GM18508 (cell line): ENCODE measurements around the gene WDR48.

ENCODE experiments used
- ATAC-seq: cut with Tn5 transposase; IDR thresholded peaks from one replicate; pipeline ENCODE4 v1.9.1; 2021; ENCODE audit warnings: moderate number of reproducible peaks; ENCODE audit not compliant: insufficient read depth, unreplicated experiment

The WDR48 gene

DNA sequence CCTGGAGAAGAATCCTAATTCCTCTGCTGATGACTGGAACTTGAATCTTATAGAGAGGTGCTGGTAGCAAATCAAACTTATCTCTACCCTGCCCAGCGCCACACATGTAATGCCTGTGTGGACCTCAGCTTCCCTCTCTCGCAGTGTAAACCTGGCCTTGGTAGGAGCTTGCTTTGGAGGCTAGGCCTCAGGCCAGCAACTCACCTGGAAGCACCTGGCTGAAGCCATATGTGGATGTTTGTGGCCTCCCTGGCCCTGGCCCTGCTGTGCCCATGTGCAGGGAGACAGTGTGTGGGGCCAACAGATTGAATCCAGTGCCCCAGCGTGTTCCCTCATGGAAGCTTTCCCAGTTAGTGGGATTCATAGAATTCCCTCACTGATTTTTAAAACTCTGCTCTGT, 64.1 kb downstream of the WDR48 start:
- ATAC-seq = no peak

DNA sequence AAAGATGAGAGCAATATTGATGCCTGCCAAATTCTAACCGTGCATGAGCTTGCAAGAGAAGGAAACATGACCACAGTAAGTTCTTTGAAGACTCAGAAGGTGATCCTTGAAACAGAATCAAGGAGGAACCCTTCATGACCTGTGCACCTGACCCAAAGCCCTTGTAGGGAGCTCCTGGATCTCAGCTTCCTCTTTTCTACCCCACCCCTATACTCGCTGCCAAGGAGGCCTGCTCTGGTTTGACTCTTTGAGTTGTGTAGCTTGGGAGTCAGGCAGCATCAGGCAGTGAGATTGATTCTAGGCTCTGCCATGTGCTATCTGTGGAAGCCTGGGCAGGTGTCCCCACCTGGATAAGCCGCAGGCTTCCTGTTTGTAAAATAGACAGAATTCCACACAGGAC, 66.3 kb downstream of the WDR48 start:
- no peak for ATAC-seq

DNA sequence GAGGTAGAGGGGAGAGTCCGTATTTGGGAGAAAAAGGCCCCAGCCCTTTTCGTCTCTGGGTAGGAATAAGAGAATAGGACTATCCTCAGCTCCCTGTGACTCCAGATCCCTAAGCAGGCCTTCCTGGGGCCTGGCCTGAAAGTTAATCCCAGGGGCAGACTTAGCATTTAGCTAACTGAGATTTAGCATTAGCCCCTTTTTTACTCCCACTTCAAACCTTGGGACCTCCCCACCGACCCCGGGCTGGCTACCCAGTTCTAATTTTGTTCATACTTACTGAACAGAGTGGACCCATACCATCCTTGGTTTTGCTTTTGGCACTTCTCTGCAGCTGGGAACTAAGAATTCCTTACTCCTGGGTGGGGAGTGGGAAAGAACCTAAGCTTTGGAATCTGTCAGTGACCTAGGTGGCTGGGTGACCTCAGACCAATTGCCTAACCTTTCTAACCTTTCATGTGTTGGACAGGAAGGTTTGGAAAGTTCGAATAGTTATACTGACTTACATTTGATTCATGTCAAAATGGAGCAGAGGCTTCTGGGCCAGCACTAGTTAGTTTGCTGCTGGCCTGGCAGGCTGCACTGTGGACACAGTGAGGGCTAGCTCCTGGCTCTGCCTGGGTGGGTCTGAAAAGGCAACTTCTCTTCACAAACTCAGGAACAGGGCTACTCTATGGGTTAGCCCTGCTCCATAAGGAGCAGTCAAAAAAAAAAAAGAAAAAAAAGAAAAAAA, 67.3 kb downstream of the WDR48 start:
- ATAC-seq = no peak

DNA sequence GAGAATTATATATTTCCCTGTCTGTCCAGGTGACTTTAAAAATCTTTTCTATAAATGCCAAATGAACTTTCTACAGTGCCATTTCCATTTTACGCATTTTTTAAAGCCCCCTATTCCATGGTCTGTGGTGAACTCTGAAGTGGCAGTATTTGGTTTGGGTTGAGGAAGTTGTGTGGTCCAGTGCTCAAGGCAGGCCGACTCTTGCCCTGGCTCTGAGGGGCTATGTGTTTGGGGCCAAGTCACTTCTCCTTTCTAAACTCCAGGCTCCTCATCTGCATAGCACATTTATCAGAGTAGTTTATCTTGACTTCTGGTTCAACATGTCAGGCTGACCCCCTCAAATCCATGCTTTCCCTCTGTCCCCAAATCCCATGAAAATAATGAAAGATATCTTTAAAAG, 69.8 kb downstream of the WDR48 start:
- ATAC-seq = no peak

DNA sequence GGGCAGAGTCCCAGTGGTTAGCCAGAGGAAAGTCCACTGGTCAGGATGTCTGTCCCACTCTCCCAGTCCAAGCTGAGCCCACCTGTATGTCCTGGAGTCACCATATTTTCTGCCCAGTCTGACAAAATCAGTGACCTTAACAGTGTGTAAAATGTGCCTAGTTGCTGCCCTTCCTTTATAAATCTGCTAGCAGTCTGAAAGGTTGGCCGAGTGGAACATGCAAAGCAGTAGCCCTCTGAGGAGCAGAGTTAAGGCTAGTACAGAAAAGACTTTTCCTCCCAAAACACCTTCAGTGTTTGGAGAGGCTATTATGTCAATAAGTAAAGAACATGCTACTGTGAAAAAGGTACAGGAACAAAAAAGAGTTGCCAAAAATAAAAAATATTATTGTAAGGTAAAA, 71.0 kb downstream of the WDR48 start:
- no peak for ATAC-seq

DNA sequence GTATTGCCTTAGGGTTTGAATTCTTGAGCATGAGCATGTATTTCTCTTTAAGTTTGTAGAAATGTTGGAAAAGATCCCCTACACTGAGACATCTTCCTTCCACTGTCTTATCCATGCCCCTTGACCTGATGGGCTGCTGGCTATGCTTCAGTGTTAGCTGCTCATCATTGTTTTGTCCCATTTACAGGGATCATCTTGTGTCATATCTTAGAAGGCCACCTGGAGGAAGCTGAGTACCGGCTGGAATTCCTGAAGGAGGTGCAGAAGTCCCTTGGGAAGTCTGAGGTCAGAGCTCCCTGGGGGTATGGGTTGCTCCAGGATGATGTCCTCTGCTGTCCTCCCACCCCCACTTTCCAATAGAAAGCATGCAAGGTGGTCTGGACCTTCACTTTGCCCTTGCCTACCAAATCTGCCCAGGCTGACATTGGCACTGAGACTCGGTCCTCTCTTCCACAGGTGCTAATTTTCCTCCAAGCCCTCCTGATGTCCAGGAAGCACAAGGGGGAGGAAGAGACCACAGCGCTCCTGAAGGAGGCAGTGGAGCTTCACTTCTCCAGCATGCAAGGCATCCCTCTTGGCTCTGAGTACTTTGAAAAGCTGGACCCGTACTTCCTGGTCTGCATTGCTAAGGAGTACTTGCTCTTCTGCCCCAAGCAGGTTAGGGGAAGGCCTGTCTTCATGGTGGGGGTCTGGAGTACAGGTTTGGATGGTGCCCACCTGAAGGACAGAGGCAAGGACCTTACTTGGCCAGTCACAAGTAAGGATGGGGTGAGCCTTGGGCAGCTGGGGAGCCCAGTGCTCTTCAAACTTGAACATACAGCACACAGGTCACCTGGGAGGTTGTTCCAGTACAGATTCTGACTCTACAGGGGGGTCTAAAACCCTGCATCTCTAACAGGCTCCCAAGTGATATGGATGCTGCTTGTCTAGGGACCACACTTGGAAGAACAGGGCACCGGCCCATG, 73.3 kb downstream of the WDR48 start:
- no peak for ATAC-seq

DNA sequence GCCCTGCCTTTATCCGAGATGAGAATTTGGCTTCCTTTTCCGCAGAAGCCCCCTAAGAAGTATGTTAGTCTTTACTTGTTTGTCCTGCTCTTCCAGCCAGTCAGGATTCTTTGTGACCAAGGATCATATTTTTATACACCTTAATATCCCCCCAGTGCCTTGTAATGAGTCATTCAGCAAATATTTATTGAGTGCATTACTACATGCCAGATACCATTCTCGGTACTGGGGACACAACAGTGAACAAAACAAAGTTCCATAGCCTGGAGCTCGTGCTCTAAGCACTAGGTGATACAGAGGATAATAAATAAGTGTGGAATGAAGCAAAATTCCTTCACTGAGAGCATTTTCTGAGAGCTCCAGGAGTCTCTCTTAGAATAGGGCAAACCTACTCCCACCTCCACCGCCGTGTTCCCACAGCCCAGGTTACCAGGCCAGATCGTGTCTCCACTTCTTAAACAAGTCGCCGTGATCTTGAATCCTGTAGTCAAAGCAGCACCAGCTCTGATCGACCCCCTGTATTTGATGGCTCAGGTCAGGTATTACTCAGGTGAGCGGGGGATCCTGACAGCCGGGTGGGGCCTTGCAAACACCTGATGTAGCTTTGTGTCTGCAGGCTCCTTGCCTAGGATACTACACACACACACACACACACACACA, 74.2 kb downstream of the WDR48 start:
- ATAC-seq = no peak

DNA sequence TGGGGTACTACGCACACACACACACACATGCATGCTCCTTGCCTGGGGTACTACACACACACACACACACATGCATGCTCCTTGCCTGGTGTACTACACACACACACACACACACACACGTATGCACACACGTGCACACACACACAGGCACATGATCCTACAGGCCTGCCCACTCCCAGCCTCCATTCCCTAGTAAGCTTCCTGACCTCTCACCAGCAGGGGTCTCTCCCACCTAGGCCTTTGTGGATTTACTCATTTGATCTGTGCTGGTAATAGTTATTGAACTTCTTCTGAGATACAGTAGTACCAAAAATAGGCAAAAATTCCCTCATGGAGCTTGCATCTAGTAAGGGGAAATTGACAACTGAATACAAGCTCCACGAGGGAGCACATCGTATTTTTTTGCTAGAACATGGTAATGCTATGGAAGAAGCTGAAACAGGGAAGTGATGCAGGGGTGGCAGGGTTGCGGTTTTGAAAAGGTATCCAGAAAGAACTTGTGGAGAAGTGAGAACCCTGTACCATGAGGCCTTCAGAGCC, 74.8 kb downstream of the WDR48 start:
- ATAC-seq = no peak

DNA sequence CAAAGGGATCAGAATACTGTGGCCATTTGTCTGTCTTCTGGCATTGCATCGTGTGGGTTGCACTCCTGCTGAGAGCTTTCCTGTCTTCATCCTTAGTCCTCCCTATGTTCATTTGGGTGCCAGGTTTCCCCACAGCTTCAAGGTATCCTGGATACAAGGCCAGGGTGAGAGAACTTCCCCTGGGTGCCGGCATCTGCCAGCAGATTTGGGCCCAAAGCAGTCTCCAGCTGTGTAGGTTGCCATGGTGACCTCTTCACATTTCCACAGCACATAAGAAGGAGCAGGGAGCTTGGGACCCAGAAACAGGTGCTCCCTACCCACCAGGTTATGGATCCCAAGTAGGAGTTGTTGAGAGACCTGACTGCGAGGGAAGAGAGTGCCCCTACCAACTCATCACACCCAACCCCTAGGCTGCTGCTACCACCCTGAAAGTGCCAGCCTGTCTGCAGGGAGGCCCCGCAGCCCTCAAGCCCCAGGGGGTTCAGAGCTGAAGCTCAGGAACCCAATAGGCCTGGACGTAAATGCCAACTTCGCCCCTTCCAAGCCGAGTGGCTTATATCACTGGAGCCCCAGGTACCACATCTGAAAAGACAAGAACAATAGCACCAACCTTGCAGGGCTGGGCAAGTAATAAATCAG, 75.6 kb downstream of the WDR48 start:
- ATAC-seq = no peak

DNA sequence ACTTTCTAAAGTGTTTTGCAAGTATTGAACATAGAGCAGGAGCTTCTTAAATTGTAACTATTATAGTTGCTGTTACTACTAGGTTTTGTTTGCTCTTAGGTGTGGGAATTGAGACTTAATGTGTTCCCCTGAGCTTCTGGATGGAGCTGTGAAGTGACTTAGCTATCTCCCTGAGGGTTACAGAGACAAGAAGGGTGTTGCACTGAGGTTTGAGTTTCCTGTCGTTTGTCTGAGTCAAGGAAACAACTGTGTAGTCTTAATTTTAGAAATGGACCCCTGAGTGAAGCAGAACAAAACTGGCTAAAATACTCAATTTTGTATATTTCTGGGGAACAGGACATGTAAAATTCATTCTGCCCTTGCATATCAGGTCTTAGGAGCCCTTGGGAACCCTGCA, 76.1 kb downstream of the WDR48 start:
- no peak for ATAC-seq

DNA sequence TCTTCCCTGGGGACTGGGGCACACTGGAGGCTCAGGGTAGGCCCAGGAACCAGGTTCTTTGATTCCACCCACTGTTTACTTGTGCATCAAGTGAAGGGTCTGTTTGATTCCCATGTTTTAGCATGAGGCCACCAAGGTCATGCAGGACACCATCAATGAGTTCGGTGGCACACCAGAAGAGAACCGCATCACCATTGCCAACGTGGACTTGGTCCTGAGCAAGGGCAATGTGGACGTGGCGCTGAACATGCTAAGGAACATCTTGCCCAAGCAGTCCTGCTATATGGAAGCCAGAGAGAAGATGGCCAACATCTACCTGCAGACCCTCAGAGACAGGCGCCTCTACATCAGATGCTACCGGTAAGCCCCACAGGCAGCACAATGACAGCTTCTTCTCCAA, 77.1 kb downstream of the WDR48 start:
- no peak for ATAC-seq

DNA sequence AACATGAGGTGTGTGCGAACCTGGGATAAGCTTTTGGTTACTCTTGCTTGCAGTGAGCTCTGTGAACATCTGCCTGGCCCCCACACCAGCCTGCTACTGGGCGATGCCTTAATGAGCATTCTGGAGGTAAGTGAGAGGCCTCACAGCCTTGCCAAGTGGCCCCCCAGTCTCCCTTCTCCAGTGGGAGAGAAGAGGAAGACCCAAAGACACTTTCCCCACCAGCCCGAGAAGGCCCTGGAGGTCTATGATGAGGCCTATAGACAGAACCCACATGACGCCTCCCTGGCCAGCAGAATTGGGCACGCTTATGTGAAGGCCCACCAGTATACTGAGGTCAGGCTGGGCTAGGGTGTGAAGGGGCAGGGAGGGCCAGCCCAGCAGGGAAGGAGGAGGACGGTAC, 78.2 kb downstream of the WDR48 start:
- no peak for ATAC-seq

DNA sequence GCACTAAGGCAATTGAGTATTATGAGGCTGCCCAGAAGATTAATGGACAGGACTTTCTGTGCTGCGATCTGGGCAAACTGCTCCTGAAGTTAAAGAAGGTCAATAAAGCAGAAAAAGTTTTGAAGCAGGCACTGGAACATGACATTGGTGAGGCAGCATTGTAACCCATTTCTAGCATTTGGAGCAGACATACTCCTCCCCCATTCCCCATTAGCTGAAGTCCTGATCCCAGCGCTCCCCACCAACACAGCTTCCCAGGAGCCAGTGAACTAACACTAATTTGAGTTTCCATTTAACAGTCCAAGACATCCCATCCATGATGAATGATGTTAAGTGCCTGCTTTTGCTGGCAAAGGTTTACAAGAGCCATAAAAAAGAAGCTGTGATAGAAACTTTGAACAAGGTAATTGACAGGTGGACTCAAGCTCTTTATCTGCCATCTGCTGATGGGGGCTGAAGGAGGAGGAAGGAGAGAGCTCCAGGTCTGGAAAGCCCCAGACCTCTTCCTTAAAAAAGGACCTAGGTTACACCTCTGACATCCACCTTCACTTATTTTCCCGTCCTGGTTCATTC, 79.0 kb downstream of the WDR48 start:
- ATAC-seq = no peak

DNA sequence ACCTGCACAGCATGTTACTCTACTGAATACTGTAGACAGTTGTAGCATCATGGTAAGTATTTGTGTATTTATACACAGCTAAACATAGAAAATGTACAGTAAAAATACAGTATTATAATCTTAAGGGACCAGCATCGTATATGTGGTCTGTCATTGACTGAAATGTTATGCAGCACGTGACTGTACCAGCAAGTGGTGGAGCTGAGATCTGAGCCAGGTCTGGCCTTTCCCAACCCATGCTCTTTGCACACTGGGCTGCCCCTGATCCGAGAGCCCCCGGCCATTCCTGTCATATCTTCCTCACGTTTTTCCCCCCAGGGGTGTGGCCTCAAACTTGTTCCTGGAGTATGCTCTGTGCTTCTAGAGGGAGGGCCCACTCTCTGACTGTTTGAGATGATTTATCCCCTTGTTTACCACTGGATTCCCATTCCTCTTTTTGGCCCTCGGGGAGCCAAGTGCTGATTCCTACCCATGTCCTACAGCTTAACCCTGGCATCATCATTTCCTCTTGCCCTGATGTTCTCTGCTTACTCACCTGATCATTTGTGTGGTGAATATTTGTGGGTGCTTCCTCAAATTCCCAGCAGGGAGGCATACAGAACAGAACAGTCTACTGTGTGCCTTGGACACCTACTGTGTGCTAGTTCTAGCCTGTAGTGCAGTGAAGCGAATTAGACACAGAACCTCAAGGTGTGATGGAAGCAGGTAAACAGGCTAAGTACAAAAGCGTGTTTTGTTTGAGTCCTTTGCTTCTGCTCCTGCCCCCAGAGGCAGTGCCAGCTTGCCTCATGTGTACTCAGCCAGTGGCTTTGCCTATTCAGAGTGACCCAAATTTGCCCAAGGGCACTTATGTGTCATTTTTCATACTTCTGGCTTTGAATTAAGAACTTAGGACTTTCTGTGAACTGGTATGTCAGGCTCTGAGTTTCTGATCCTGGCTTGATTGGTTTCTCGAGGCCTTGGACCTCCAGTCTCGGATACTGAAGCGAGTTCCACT, 80.6 kb downstream of the WDR48 start:
- no peak for ATAC-seq

DNA sequence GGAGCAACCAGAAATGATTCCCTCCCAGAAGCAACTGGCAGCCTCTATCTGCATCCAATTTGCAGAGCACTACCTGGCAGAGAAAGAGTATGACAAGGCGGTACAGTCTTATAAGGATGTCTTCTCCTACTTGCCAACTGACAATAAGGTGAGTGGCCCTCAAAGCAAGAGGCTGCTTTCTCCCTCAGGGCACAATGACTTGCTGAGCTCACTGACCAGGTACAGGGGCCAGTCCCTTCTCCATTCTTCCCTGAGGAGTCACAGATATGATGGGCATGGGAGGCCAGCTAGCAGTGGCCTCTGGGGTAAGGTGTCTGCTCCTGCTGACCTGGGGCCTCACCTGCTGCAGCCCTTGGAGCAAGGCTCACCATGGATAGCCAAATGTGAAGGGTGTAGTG, 81.3 kb downstream of the WDR48 start:
- no peak for ATAC-seq

DNA sequence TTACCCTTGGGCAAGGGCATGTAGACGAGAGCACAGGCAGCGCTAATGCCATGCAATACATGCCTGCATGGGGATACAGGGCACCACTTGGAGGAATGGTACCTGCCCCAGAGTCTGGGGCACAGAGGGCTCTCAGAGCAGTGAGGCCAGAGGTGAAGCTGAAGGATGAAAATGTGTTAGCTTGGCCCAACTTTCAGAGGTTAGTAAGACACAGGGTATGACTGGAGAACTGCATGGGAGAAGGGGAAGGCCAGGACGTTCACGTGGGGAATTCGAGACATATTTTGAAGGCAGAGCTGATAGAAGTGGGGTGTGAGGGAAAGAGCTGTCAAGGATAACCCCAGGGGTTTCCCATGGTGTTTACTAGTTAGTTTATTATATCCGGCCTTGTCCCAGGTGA, 82.0 kb downstream of the WDR48 start:
- ATAC-seq = no peak

DNA sequence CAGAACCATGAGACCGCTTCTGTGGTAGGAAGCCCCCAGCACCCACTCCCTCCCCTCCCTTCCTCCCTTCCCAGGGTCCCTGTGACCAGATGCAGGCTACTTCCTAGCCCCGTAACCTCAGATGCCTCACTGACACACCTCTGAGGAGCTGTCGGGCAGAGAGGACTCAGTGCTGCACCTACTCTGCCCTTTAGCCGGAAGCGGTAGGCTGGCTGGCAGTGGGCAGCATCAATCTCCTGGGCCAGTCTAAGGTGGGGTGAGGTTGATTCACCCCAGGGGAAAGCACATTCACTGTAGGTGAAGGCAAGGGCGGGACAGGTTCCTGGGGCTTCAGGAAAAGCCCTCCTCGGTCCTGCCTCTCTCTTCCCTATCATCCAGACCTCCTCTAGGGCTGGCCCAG, 82.5 kb downstream of the WDR48 start:
- no peak for ATAC-seq

DNA sequence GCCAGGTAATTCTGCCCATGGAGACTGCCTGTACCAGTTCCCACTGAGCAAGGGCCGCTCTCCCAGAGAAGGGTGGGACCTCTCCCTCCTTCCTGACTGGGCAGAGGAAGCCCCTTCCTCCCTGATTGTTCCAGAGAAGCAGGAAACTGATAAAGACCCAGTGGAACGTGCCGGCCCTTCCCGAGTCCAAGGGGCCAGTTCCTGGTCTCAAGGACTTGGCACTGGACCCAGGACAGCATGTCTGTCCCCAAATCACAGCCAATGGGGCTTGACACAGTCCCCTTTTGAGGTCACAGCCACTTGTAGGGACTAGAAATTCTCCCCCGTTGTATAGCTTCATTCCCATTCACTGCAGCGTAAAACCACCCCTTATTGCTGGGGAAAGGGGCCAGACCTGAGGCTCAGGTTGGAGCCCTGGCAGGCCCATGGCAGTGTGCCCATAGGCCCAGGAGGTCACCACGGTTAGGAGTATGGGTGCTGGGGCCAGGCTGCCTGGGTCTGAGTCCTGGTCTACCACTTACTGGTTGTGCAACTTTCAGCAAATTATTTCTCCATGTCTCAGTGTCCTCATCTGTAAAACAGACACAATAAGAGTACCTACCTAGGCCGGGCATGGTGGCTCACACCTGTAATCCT, 83.5 kb downstream of the WDR48 start:
- ATAC-seq = no peak
